ENCODE measurements around the gene DTYMK. TPM values are rescaled to one million over a fixed set of nuclear protein-coding genes. Genes with fewer than 3 reads are reported as not detected.

The DTYMK gene
- total and polyA plus RNA-seq, 2 experiments from 2014 or later = 47.7 to 72.7 TPM

DNA sequence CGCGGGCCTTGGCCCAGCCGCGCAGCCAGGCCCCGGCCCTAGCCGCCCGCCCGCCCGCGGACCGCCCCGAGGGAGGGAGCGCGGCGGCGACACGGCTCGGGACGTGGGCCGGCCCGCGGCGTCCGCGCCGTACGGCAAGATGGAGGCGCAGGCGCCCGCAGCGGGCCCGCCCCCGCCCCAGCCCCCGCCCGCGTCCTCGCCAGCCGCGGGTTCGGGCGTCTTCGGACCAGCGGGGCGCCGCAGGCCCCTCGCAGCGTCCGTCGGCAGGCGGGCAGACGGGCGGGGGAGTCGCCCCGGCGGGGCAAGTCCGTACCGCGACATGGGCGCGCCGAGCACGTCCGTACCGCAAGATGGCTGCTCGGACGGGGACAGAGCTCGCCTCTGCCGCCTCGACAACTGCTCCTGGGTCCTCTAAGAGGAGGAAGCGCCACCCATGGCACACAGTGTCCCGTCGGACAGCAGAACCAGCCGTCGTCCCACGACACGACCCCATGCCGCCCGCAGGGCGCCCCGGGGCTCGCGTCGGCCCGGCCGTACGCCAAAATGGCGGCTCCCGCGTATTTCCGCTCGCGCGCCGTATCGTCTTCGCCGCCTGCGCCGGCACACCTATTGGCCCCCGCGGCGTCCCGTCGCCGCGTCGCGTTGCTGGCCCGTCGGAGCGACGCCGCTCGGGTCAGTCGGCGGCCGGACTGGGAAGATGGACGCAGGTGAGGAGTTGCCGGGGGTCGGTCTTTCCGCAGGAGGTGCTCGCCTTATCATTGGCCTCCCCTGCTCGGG is 49.4 kb downstream of the DTYMK start, which contains the start of the genes ATG4B and THAP4:
Gene ATG4B, plus strand, starts transcription at position 676 of the 777 bp plus-strand sequence. Its CDS starts 22 bp downstream, at position 698.
Gene THAP4, minus strand, starts transcription at position 141 of the 777 bp plus-strand sequence. CDS start 141 bp downstream, outside the sequence.
- no peaks in the 10 kb centered on the region for H3K9me3 ChIP-seq (ENCODE audit: low read depth)
- DNase-seq (ENCODE audit: low read depth in 1 of 2, low spot score in 1 of 2) = peak; percentile 89 to 94
- H3K36me3 ChIP-seq = peaks cover 13% of the 10 kb centered on the region
- peaks cover 12% of the 10 kb centered on the region for H3K4me1 ChIP-seq (ENCODE audit: low read depth)
- peak within 1 kb of the TSS; percentile 100 for H3K27ac ChIP-seq
- no peaks in the 10 kb centered on the region for H3K27me3 ChIP-seq
- TF ChIP-seq, protein P1, sequence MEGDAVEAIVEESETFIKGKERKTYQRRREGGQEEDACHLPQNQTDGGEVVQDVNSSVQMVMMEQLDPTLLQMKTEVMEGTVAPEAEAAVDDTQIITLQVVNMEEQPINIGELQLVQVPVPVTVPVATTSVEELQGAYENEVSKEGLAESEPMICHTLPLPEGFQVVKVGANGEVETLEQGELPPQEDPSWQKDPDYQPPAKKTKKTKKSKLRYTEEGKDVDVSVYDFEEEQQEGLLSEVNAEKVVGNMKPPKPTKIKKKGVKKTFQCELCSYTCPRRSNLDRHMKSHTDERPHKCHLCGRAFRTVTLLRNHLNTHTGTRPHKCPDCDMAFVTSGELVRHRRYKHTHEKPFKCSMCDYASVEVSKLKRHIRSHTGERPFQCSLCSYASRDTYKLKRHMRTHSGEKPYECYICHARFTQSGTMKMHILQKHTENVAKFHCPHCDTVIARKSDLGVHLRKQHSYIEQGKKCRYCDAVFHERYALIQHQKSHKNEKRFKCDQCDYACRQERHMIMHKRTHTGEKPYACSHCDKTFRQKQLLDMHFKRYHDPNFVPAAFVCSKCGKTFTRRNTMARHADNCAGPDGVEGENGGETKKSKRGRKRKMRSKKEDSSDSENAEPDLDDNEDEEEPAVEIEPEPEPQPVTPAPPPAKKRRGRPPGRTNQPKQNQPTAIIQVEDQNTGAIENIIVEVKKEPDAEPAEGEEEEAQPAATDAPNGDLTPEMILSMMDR (IDR thresholded peaks at IDR 0.05; ENCODE audit: low read depth, low read length) = no peak
- peak within 1 kb of the TSS; percentile 91 for H3K4me3 ChIP-seq

DNA sequence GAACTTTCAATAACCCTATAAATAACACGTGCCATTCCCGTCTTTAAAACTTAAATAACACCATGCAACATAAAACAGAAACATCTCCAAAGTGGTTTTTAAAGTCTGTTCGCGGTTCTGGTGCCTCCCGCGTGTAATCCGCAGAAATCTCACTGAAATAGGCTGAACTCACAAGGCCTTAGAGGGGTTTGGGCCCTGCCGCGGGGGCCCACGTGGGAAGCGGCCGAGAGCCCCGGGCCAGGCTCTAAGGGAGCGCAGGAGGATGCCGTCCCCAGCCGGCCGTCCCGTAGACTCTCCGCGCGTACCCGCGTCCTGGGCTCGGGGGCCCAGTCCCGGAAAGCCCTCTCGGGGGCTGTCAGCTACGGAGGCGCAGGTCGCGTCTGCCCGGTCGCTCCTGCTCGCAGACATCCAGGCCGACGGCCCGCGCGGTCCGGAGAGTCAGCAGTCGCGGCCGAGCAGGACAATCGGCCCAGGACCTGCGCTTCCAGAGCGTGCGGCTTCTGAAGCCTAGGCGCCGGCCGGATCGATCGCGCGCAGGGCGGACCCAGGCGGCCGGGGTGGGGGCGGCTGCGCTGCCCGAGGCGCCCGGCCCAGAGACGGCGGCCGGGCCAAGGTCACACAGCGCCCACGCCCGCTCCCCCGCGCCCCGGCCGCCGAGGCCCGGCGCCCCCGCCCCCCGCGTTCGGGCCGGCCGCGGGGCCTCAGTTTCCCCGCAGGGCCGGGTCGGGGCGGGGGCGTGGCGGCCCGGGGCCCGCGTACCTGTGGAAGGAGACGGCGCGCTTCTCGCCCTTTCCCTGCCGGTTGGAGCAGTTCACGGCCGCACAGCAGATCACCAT is 50.2 kb downstream of the DTYMK start:
- H3K4me3 ChIP-seq = peak overlapping the region; percentile 91
- H3K4me1 ChIP-seq (ENCODE audit: low read depth) = peaks cover 12% of the 10 kb centered on the region
- peak overlapping the region; percentile 100 for H3K27ac ChIP-seq
- DNase-seq (ENCODE audit: low read depth in 1 of 2, low spot score in 1 of 2) = peak; percentile 34 to 68
- TF ChIP-seq, protein P1 (IDR thresholded peaks at IDR 0.05; ENCODE audit: low read depth, low read length) = no peak
- H3K36me3 ChIP-seq = peaks cover 17% of the 10 kb centered on the region
- no peaks in the 10 kb centered on the region for H3K27me3 ChIP-seq
- H3K9me3 ChIP-seq (ENCODE audit: low read depth) = no peaks in the 10 kb centered on the region

DNA sequence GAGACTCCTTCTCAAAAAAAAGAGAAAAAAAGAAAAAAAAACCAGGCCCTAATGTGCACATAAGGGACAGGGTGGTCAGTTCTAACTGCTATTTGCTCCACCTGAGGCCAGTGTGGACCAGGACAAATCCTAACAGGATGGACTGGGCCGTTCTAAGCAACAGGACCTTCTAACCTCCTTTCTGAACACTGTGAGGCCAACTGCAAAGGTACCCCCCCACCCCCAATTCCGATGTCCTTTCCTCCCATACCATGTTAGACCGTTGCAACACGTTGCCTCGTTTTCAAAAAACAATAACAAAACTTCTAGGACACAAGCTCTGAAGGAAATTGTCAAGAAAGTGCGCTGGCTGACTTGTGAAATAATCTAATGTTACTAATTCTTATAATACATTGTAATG is 50.9 kb downstream of the DTYMK start:
- Histone ChIP-seq H3K9me3 (ENCODE audit: low read depth) (no peaks in the 10 kb centered on the region), H3K4me1 (ENCODE audit: low read depth) (peaks cover 12% of the 10 kb centered on the region), H3K4me3 (peak overlapping the region; percentile 91), H3K27ac (peak overlapping the region; percentile 49), H3K36me3 (peaks cover 17% of the 10 kb centered on the region), H3K27me3 (no peaks in the 10 kb centered on the region)
- TF ChIP-seq, protein P1 (IDR thresholded peaks at IDR 0.05; ENCODE audit: low read depth, low read length) = no peak
- DNase-seq (ENCODE audit: low read depth in 1 of 2, low spot score in 1 of 2) = peak in 1 of 2 donors; percentile 33

DNA sequence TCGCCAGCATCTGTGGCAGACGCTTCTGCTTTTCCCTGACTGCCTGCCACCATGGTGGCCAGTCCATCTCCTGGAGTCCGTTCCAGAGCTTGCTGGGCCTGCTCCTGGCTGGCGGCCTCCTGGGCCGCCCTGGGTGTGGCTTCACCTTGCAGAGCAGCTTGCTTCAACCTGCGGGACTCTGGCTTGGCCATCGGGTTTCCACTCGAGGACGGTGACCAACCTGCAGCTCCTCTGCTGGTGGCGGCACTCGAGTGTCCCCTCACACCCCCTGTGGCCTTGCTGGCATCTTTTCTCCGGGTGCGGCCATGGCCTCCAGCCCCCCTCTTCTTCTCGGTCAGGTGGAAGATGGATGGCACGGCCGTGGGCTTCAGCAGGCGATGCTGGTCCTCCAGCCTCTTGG is 53.1 kb downstream of the DTYMK start:
- Histone ChIP-seq H3K36me3 (peaks cover 17% of the 10 kb centered on the region), H3K27ac (no peak overlapping the region), H3K4me1 (ENCODE audit: low read depth) (peaks cover 9% of the 10 kb centered on the region), H3K27me3 (no peaks in the 10 kb centered on the region), H3K9me3 (ENCODE audit: low read depth) (no peaks in the 10 kb centered on the region), H3K4me3 (no peak overlapping the region)
- TF ChIP-seq, protein P1 (IDR thresholded peaks at IDR 0.05; ENCODE audit: low read depth, low read length) = no peak
- DNase-seq (ENCODE audit: low read depth in 1 of 2, low spot score in 1 of 2) = no peak

DNA sequence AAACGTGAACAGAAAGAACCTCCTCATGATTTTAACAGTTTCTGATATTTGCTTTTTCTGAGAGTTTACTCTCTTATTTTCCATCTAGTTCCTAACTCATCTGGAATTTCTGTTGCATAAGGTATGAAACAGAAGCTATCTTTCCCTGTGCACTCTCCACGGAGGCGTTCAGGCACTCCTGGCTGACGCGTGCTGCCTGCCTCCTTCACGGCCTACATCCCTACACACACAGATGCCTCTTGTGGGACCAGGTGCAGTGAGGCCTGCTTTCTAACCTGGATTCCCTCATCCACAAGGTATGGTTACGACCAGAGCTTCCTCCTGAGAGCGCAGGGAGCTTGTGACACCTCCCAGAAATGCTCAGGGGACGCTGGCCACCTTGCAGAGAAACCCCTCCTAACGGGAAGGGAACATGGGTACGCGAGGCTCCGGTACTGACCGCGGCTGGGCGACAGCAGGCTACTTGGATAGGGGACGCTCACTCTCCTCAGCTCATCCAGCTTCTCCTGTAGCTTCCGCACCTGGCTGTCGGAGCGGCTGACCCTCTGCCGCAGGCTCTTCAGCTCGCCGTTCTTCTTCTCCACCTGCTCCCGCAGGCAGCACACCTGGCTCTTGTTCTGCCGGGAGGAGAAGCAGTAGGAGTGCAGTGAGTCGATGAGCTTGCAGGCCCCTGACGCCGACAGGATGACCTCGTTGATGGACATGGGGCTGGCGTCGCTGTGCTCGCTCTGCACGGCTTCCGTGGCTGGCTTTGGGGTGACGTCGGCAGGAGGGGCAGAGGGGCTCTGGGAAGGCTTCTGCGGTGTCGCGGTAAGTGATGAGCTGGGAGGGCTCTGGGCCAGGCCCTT is 53.9 kb downstream of the DTYMK start:
- DNase-seq (ENCODE audit: low read depth in 1 of 2, low spot score in 1 of 2) = no peak
- Histone ChIP-seq H3K9me3 (ENCODE audit: low read depth) (no peaks in the 10 kb centered on the region), H3K4me3 (no peak overlapping the region), H3K27me3 (no peaks in the 10 kb centered on the region), H3K36me3 (peaks cover 17% of the 10 kb centered on the region), H3K4me1 (ENCODE audit: low read depth) (peaks cover 6% of the 10 kb centered on the region), H3K27ac (no peak overlapping the region)
- TF ChIP-seq, protein P1 (IDR thresholded peaks at IDR 0.05; ENCODE audit: low read depth, low read length) = no peak
